ENCODE data around the gene ARHGAP26. TPM values are rescaled to one million over a fixed set of nuclear protein-coding genes. Genes with fewer than 3 reads are reported as not detected.

ARHGAP26 gene
- total RNA-seq, 4 donors from 2014 or later = 35.0 to 72.2 (median 44.0) TPM

- TF ChIP-seq CTCF (IDR thresholded peaks at IDR 0.05; ENCODE audit: low read depth) = no peak
Observed at GRCh38 chr5:143182901-143183820, 413.0 kb downstream of the ARHGAP26 start.

- TF ChIP-seq CTCF (IDR thresholded peaks at IDR 0.05; ENCODE audit: low read depth) = no peak
Observed at GRCh38 chr5:143183989-143184388, 413.8 kb downstream of the ARHGAP26 start.

- no peak for TF ChIP-seq CTCF (IDR thresholded peaks at IDR 0.05; ENCODE audit: low read depth)
Observed at GRCh38 chr5:143186623-143187022, 416.4 kb downstream of the ARHGAP26 start.

- TF ChIP-seq CTCF (IDR thresholded peaks at IDR 0.05; ENCODE audit: low read depth) = no peak
Observed at GRCh38 chr5:143187495-143187894, 417.3 kb downstream of the ARHGAP26 start.

- TF ChIP-seq CTCF (IDR thresholded peaks at IDR 0.05; ENCODE audit: low read depth) = no peak
Observed at GRCh38 chr5:143188083-143188482, 417.9 kb downstream of the ARHGAP26 start.

- no peak for TF ChIP-seq CTCF (IDR thresholded peaks at IDR 0.05; ENCODE audit: low read depth)
Observed at GRCh38 chr5:143188692-143189091, 418.5 kb downstream of the ARHGAP26 start.

GRCh38 chr5:143190260-143190810, 420.2 kb downstream of the ARHGAP26 start:
- no peak for TF ChIP-seq CTCF (IDR thresholded peaks at IDR 0.05; ENCODE audit: low read depth)
